ENCODE measurements around the gene POLR3G.

Gene POLR3G

DNA sequence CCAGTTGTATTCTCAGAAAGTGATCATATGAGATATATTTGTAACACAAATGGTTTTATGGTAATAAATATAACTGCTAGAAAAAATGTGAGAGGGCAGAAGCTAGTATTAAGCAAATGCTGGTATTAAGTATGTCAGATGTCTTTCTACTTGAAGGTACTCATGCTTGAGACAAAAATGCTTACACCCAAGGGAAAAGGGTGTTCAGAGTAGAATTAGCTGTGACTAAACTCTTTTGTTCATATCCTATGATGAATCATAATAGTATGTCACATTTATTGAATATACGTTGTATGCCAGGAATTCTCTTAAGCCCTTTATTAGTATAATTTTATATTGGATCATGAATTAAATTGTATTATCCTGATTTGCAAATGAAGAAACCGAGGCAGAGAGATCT is 86.1 kb downstream of the POLR3G start:
- Histone ChIP-seq H3K9me3 (peaks cover 8% of the 10 kb centered on the region), H3K9ac (no peak overlapping the region), H3K27ac (no peak overlapping the region), H3K4me2 (no peak overlapping the region), H3K27me3 (no peaks in the 10 kb centered on the region), H3K36me3 (no peaks in the 10 kb centered on the region), H4K20me1 (no peaks in the 10 kb centered on the region), H3K4me3 (no peak overlapping the region), H3K4me1 (no peaks in the 10 kb centered on the region)
- TF ChIP-seq Cebpa-rat (IDR thresholded peaks at IDR 0.05): no peak

DNA sequence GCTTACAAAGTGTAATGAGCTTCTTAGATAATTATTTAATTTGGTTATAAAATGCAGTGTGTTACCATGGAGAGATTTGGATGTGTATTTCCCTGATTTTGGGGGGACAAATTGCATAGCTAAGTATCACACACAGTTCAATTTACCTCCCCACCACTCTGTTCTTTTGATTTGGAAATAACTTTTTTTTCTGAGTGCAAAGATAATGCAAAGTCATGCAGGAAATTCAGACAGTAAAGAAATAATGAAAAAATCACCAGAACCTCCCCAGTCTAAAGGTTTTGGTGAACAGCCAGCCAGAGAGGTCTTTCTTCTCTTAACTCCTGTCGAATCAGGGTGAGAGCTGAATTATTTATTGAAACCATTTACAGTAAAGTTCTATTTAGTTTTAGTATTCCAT is 87.1 kb downstream of the POLR3G start:
- Histone ChIP-seq H3K9me3 (peaks cover 8% of the 10 kb centered on the region), H3K27me3 (no peaks in the 10 kb centered on the region), H3K27ac (no peak overlapping the region), H3K4me1 (no peaks in the 10 kb centered on the region), H3K4me2 (no peak overlapping the region), H4K20me1 (no peaks in the 10 kb centered on the region), H3K9ac (no peak overlapping the region), H3K4me3 (no peak overlapping the region), H3K36me3 (no peaks in the 10 kb centered on the region)
- no peak for TF ChIP-seq Cebpa-rat (IDR thresholded peaks at IDR 0.05)

DNA sequence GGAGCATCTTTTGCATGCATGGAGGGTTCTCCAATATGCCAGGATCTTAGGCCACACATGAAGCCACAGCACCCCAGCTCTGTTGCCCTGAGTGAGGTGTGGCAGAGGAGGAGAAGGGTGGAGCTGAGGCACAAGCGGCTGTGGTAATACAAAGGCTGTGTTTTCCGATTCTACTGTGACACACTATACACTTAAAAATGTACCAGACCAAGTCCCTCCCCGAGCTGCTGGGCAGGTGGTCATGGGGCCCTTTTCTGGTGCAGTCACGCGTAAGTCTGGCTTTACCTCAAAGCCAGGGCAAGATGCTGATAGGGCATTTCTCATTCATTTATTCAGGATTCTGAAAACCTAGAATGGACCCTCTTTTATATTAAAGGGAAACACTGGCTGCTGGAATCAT is 87.7 kb downstream of the POLR3G start:
- Histone ChIP-seq H3K36me3 (no peaks in the 10 kb centered on the region), H3K9me3 (peaks cover 8% of the 10 kb centered on the region), H3K27me3 (no peaks in the 10 kb centered on the region), H3K27ac (no peak overlapping the region), H3K9ac (no peak overlapping the region), H4K20me1 (no peaks in the 10 kb centered on the region), H3K4me2 (no peak overlapping the region), H3K4me1 (no peaks in the 10 kb centered on the region), H3K4me3 (no peak overlapping the region)
- TF ChIP-seq Cebpa-rat (IDR thresholded peaks at IDR 0.05): no peak

DNA sequence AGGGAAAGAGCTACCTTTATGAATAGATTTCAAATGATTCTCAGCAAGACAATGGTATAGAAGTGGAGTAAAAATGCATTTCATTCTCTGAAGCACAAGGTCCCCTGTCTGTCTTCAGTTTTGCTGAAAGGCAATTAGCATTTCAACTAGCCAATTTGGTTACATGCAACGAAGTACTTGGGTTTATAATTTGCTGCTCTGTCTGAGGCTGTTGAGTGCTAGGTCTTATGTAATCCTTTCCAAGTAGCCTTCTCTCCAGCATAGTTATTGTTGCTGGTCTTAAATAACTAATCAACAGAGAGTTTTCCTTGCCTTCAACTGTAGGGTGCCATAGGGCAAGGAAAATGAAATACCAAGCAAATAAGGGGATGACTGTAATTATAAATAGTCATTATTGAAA is 88.4 kb downstream of the POLR3G start:
- H3K9ac ChIP-seq: no peak overlapping the region
- no peaks in the 10 kb centered on the region for H3K27me3 ChIP-seq
- peaks cover 8% of the 10 kb centered on the region for H3K9me3 ChIP-seq
- H3K4me1 ChIP-seq: no peaks in the 10 kb centered on the region
- no peak overlapping the region for H3K4me3 ChIP-seq
- TF ChIP-seq Cebpa-rat (IDR thresholded peaks at IDR 0.05): no peak
- H4K20me1 ChIP-seq: no peaks in the 10 kb centered on the region
- no peak overlapping the region for H3K27ac ChIP-seq
- H3K4me2 ChIP-seq: no peak overlapping the region
- no peaks in the 10 kb centered on the region for H3K36me3 ChIP-seq
